Esophagus squamous epithelium (tissue), 5 donors: Measurements from ENCODE around the gene CCDC40. TPM values are rescaled to one million over a fixed set of nuclear protein-coding genes. Genes with fewer than 3 reads are reported as not detected.

Experiments used
- DNase-seq: peaks from one replicate; lab custom pipeline; 2025; lab: John Stamatoyannopoulos, UW
- H3K27ac ChIP-seq, 4 donors: fragments of 200-600 bp; sonication (generic); one replicate each; pipeline ENCODE4 v1.5.1; 2016 to 2019; ENCODE audit warnings: mild to moderate bottlenecking in 1 of 4
- H3K27me3 ChIP-seq, 4 donors: fragments of 200-600 bp; sonication (generic); 1 replicate in 3 of 4; 2 replicates in 1 of 4; pipeline versions ENCODE4 v1.5.1 to v1.6.0; 2017 to 2021; ENCODE audit warnings: antibody characterized with exemption in 1 of 4
- H3K36me3 ChIP-seq, 3 donors: fragments of 200-600 bp; sonication (generic); one replicate each; pipeline ENCODE4 v1.5.1; 2016 to 2019
- H3K4me1 ChIP-seq, 3 donors: fragments of 200-600 bp; sonication (generic); one replicate each; pipeline ENCODE4 v1.5.1; 2017 to 2019
- H3K4me3 ChIP-seq, 4 donors: fragments of 200-600 bp; sonication (generic); 1 replicate in 3 of 4; 2 replicates in 1 of 4; pipeline ENCODE4 v1.5.1; 2016 to 2019; ENCODE audit warnings: mild to moderate bottlenecking in 2 of 4, moderate library complexity in 1 of 4
- H3K9me3 ChIP-seq, 3 donors: fragments of 200-600 bp; sonication (generic); one replicate each; pipeline ENCODE4 v1.5.1; 2016 to 2019
- POLR2A ChIP-seq, 4 donors: fragments of 450-650 bp; IDR thresholded peaks; one replicate each; pipeline ENCODE4 v1.6.1; 2017; ENCODE audit warnings: antibody characterized with exemption in 4 of 4, mild to moderate bottlenecking in 4 of 4, moderate library complexity in 3 of 4
- WGBS, 2 donors: methylation state at CpG; one replicate each; pipeline ENCODE4 v1.1.5; 2018; 5-methylcytosine and 5-hydroxymethylcytosine counted together
- intact Hi-C: fragments of 100-400 bp; cut with DNase I; formaldehyde crosslinking; loops from one replicate; pipeline ENCODE4 v1.15.0; 2022
- total RNA-seq, 4 donors: library from RNA; depleted of rRNA; stranded (reverse); fragments of >200 nt; gene quantifications; one replicate each; pipeline ENCODE4 v1.1.0, GENCODE V29; 2016
- TF ChIP-seq, protein P1 (sequence below), 6 experiments: fragments of 450-650 bp in 4 of 6; fragments of 200-600 bp in 2 of 6; sonication (generic) in 2 of 6; IDR thresholded peaks; one replicate each; pipeline ENCODE4 v1.5.1; 2016 to 2019; ENCODE audit warnings: antibody characterized with exemption in 6 of 6, mild to moderate bottlenecking in 4 of 6, moderate library complexity in 4 of 6
- donor health status: DM: yes; HTN: yes; CAD: no.

The CCDC40 gene
- total RNA-seq, 4 donors from 2014 or later = 0.32 to 3.9 (median 2.1) TPM

DNA sequence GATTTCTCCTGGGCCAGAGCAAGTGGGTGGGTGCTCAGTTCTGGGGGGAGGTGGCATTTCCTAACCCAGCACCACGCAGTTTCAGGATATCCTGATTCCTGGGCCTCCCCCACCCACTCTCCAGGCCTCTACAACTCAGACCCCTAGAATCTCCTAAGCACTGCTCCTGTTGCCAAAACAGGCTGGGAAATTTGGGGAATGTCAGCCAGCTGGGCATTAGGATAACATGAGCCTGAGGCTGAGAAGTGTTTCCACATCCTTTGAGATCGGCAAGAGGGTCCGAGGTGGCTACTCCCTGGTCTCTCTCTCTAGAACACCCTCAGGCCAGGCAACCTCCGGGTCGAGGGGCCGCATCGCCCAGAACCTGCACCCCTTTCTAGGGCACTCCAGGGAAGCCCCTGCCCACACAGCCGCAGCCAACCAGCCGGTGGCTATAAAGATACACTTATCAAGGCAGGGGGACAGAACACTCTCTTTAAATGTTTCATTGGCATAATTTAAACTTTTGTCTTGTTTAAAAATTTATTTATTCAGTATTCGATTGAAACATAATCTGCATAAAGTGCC lies 24.4 kb upstream of the CCDC40 start:
- peaks cover 6 to 13% (median 7%) of the 10 kb centered on the region in 3 donors for H3K4me1 ChIP-seq
- peaks cover 7 to 53% (median 13%) of the 10 kb centered on the region in 3 donors for H3K36me3 ChIP-seq
- no peak overlapping the region for H3K4me3 ChIP-seq
- H3K9me3 ChIP-seq = no peaks in the 10 kb centered on the region
- TF ChIP-seq, protein P1, sequence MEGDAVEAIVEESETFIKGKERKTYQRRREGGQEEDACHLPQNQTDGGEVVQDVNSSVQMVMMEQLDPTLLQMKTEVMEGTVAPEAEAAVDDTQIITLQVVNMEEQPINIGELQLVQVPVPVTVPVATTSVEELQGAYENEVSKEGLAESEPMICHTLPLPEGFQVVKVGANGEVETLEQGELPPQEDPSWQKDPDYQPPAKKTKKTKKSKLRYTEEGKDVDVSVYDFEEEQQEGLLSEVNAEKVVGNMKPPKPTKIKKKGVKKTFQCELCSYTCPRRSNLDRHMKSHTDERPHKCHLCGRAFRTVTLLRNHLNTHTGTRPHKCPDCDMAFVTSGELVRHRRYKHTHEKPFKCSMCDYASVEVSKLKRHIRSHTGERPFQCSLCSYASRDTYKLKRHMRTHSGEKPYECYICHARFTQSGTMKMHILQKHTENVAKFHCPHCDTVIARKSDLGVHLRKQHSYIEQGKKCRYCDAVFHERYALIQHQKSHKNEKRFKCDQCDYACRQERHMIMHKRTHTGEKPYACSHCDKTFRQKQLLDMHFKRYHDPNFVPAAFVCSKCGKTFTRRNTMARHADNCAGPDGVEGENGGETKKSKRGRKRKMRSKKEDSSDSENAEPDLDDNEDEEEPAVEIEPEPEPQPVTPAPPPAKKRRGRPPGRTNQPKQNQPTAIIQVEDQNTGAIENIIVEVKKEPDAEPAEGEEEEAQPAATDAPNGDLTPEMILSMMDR (IDR thresholded peaks at IDR 0.05) = no peak
- no peak for TF ChIP-seq POLR2A (IDR thresholded peaks at IDR 0.05)
- WGBS, 2 donors = 88 to 90% methylated on average over 8 to 9 of the region's 10 CpGs
- DNase-seq = no peak
- H3K27me3 ChIP-seq = no peaks in the 10 kb centered on the region
- H3K27ac ChIP-seq = no peak overlapping the region
- intact Hi-C loops = no loop called here

- Histone ChIP-seq H3K4me1 (peaks cover 6 to 13% (median 7%) of the 10 kb centered on the region in 3 donors), H3K27me3 (no peaks in the 10 kb centered on the region), H3K36me3 (peaks cover 7 to 46% (median 13%) of the 10 kb centered on the region in 3 donors), H3K4me3 (no peak overlapping the region), H3K27ac (no peak overlapping the region), H3K9me3 (no peaks in the 10 kb centered on the region)
- DNase-seq = no peak
- intact Hi-C loops = no loop called here
- WGBS, 2 donors = 81 to 86% methylated on average over 7 to 11 of the region's 33 CpGs
- TF ChIP-seq, protein P1 (IDR thresholded peaks at IDR 0.05) = no peak
- TF ChIP-seq POLR2A (IDR thresholded peaks at IDR 0.05) = no peak
Observed at GRCh38 chr17:80012765-80013741, 23.4 kb upstream of the CCDC40 start.

DNA sequence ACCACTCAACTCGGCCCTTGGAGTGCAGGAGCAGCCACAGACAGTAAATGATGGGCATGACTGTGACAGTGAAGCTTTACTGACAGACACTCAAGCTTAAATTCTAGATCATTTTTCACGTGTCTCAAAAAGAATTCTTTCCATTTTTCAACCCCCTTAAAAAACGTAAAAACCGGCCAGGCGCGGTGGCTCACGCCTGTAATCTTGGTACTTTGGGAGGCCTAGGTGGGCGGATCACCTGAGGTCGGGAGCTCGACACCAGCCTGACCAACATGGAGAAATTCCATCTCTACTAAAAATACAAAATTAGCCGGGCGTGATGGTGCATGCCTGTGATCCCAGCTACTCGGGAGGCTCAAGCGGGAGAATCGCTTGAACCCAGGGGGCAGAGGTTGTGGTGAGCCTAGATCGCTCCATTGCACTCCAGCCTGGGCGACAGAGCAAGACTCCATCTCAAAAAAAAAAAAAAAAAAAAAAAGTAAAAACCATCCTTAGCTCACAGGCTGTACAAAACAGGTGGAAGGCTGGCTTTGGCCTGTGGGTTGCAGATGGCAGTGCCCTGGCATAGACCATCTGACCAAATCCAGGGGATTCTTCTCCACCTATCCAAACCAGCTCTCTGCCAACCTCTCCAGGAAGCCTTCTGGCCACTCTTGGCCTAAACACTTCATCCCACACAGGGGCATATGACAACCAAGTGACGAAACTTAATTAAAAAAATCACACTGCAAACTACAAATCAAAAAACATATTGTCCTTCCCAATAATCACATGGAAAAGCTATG lies 19.0 kb upstream of the CCDC40 start:
- no peak for TF ChIP-seq POLR2A (IDR thresholded peaks at IDR 0.05)
- TF ChIP-seq, protein P1 (IDR thresholded peaks at IDR 0.05) = no peak
- 85 to 86% methylated on average over 5 to 18 of the region's 18 CpGs for WGBS, 2 donors
- Histone ChIP-seq H3K27ac (no peak overlapping the region), H3K36me3 (peaks cover 0 to 14% (median 4%) of the 10 kb centered on the region in 3 donors), H3K27me3 (no peaks in the 10 kb centered on the region), H3K9me3 (no peaks in the 10 kb centered on the region), H3K4me3 (no peak overlapping the region), H3K4me1 (peaks cover 0 to 4% (median 0%) of the 10 kb centered on the region in 3 donors)
- no peak for DNase-seq
- intact Hi-C loops = no loop called here

GRCh38 chr17:80018917-80019651 lies 17.4 kb upstream of the CCDC40 start:
- 80 to 90% methylated on average over 13 to 17 of the region's 21 CpGs for WGBS, 2 donors
- no peak for DNase-seq
- H3K27ac ChIP-seq = no peak overlapping the region
- intact Hi-C loops = no loop called here
- H3K9me3 ChIP-seq = no peaks in the 10 kb centered on the region
- H3K27me3 ChIP-seq = no peaks in the 10 kb centered on the region
- no peaks in the 10 kb centered on the region for H3K36me3 ChIP-seq
- TF ChIP-seq, protein P1 (IDR thresholded peaks at IDR 0.05) = no peak
- TF ChIP-seq POLR2A (IDR thresholded peaks at IDR 0.05) = no peak
- peaks cover 0 to 16% (median 0%) of the 10 kb centered on the region in 3 donors for H3K4me1 ChIP-seq
- no peak overlapping the region for H3K4me3 ChIP-seq
